ENCODE measurements around the gene CUL3. TPM values are rescaled to one million over a fixed set of nuclear protein-coding genes. Genes with fewer than 3 reads are reported as not detected.

CUL3 gene
- total and polyA plus RNA-seq, 10 of the 15 experiments (the other 5 are each of a cell fraction or from before 2014, with no cell fraction given): 22.0 to 95.4 (median 53.4) TPM

DNA sequence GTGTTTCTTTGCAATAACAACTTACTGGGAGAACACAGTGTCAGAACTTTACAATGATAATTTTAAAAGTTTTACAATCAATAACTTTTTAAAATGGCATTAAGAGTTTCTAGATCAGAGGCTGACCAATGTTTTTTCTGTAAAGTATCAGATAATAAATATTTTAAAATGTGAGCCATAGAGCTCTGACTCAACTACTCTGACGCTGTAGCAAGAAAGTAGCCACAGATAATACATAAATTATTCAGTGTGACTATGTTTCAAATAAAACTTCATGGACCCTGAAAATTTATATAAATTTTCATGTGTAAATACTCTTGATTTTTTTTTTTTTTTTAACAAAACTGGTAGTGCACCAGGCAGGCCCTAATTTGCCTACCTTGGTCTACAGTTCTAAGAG is 77.4 kb downstream of the CUL3 start (continued):
- no peak for TF ChIP-seq E2F4 (IDR thresholded peaks at IDR 0.05; ENCODE audit: low read depth, low read length)

DNA sequence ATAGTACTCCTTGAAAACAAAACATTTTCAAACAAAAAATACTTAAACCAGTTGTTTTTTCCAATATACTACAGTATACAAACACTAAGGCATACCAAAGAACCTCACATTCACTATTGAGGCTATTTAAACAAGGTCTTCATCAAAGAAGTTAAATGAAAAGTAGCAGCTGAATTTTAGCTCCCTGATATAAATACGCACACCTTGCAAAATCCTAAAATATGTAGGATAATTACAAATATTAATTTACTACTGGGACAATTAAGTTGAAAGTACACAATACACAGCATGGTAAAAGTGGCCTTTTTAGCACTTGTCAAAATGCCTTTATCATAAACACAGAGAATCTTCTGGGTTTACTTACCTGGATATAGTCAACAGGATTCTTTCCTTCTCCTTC is 78.7 kb downstream of the CUL3 start:
- Histone ChIP-seq H2AFZ (ENCODE audit: control insufficient read depth, low read depth, low read length) (no peak overlapping the region), H3K79me2 (ENCODE audit: control insufficient read depth, insufficient read depth, low read length) (no peaks in the 10 kb centered on the region), H3K4me1 (ENCODE audit: control insufficient read depth, insufficient read depth, low read length) (no peaks in the 10 kb centered on the region), H3K36me3 (ENCODE audit: control insufficient read depth in 2 of 2, insufficient read depth in 2 of 2, low read length in 1 of 2) (peaks cover 2 to 15% of the 10 kb centered on the region in 2 experiments), H3K9me3 (replicated peaks; ENCODE audit: control insufficient read depth, insufficient read depth, low read length) (no peaks in the 10 kb centered on the region), H3K9ac (ENCODE audit: control insufficient read depth, insufficient read depth, low read length) (no peak overlapping the region), H4K20me1 (ENCODE audit: control insufficient read depth, insufficient read depth) (no peaks in the 10 kb centered on the region), H3K27me3 (replicated peaks in 1 of 2; ENCODE audit: control insufficient read depth in 2 of 2, insufficient read depth in 2 of 2, low read length in 1 of 2) (no peaks in the 10 kb centered on the region), H3K4me3 (no peak overlapping the region), H3K4me2 (ENCODE audit: control insufficient read depth, insufficient read depth) (no peak overlapping the region), H3K27ac (ENCODE audit: control insufficient read depth, insufficient read depth) (no peak overlapping the region)
- ATAC-seq (no peak), FAIRE-seq (no peak), DNase-seq (ENCODE audit: low read depth, low spot score) (no peak)
- ChIA-PET CTCF (interaction anchor here (0.8 to 1.1 kb wide), 6 partner anchors 13 to 140 kb away, joined by 3 to 5 read pairs (median 4); no protein-coding TSS in a partner anchor), SMC1A (ENCODE audit: uncharacterized antibody, unreplicated experiment) (interaction anchor here (0.7 to 1.9 kb wide), 4 partner anchors 26 to 141 kb away, joined by 3 to 6 read pairs (median 3); no protein-coding TSS in a partner anchor), RAD21 (ENCODE audit: unreplicated experiment) (interaction anchor here (0.9 kb wide), 1 partner anchor 13 kb away, joined by 3 read pairs; no protein-coding TSS in a partner anchor), POLR2A (no interaction called here)
- in situ Hi-C loops (cut with MboI) (no loop called here), intact Hi-C loops (cut with micrococcal nuclease; ENCODE audit: unreplicated experiment) (no loop called here)
- no TSS peak for BruUV-seq (replicated peaks)
- 100% methylated on average over 1 of the region's 1 CpG for WGBS (ENCODE audit: insufficient coverage, insufficient replicate concordance, low lambda C conversion rate, missing lambda C conversion rate)
- TF ChIP-seq CEBPZ (IDR thresholded peaks at IDR 0.05; ENCODE audit: low read depth, low read length) (no peak), CBX5 (IDR thresholded peaks at IDR 0.05; ENCODE audit: low read depth) (no peak), RELB (IDR thresholded peaks at IDR 0.05; ENCODE audit: low read depth) (no peak), POLR2AphosphoS5 (IDR thresholded peaks at IDR 0.05; ENCODE audit: low read length) (no peak), E2F8 (IDR thresholded peaks at IDR 0.05; ENCODE audit: low read depth, partially characterized antibody) (no peak), SRF (IDR thresholded peaks at IDR 0.05; ENCODE audit: low read depth in 2 of 2, low read length in 2 of 2) (no peak), TBL1XR1 (IDR thresholded peaks at IDR 0.05; ENCODE audit: low read depth, low read length) (no peak)
- TF ChIP-seq, protein P1, sequence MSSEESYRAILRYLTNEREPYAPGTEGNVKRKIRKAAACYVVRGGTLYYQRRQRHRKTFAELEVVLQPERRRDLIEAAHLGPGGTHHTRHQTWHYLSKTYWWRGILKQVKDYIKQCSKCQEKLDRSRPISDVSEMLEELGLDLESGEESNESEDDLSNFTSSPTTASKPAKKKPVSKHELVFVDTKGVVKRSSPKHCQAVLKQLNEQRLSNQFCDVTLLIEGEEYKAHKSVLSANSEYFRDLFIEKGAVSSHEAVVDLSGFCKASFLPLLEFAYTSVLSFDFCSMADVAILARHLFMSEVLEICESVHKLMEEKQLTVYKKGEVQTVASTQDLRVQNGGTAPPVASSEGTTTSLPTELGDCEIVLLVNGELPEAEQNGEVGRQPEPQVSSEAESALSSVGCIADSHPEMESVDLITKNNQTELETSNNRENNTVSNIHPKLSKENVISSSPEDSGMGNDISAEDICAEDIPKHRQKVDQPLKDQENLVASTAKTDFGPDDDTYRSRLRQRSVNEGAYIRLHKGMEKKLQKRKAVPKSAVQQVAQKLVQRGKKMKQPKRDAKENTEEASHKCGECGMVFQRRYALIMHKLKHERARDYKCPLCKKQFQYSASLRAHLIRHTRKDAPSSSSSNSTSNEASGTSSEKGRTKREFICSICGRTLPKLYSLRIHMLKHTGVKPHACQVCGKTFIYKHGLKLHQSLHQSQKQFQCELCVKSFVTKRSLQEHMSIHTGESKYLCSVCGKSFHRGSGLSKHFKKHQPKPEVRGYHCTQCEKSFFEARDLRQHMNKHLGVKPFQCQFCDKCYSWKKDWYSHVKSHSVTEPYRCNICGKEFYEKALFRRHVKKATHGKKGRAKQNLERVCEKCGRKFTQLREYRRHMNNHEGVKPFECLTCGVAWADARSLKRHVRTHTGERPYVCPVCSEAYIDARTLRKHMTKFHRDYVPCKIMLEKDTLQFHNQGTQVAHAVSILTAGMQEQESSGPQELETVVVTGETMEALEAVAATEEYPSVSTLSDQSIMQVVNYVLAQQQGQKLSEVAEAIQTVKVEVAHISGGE (CRISPR knock-in tag; IDR thresholded peaks at IDR 0.05): no peak

Measured in GM12878 (cell line).